Liver (tissue), 3 donors: ENCODE results near the gene GCNT4.

Source experiments
- ATF3 ChIP-seq: IDR thresholded peaks from 2 replicates; pipeline ENCODE4 v1.6.1; 2016; ENCODE audit warnings: antibody characterized with exemption
- CTCF ChIP-seq: fragments of 150-350 bp; IDR thresholded peaks from 2 replicates; pipeline ENCODE4 v1.5.1; 2017; ENCODE audit warnings: improper control_type of control experiment, low read depth, low read length; ENCODE audit not compliant: missing input control
- EGR1 ChIP-seq, 2 donors: IDR thresholded peaks; 2 replicates each; pipeline ENCODE4 v1.6.1; 2016 to 2018; ENCODE audit warnings: antibody characterized with exemption in 2 of 2, low read depth in 2 of 2
- FOXA1 ChIP-seq: IDR thresholded peaks from 2 replicates; pipeline ENCODE4 v1.6.1; 2016; ENCODE audit warnings: antibody characterized with exemption
- GABPA ChIP-seq, 2 donors: IDR thresholded peaks in 1 of 2; conservative IDR thresholded peaks in 1 of 2; 2 replicates each; pipeline ENCODE4 v1.6.1; 2016; ENCODE audit warnings: antibody characterized with exemption in 2 of 2, mild to moderate bottlenecking in 1 of 2, moderate library complexity in 1 of 2
- HNF4G ChIP-seq: IDR thresholded peaks from 2 replicates; pipeline ENCODE4 v1.6.1; 2016; ENCODE audit warnings: antibody characterized with exemption
- JUND ChIP-seq, 2 donors: IDR thresholded peaks; 2 replicates each; pipeline ENCODE4 v1.6.1; 2016; ENCODE audit warnings: antibody characterized with exemption in 2 of 2
- RAD21 ChIP-seq, 2 donors: IDR thresholded peaks; 2 replicates each; pipeline ENCODE4 v1.6.1; 2016; ENCODE audit warnings: antibody characterized with exemption in 2 of 2, mild to moderate bottlenecking in 2 of 2
- RXRA ChIP-seq, 2 donors: IDR thresholded peaks; 2 replicates each; pipeline ENCODE4 v1.6.1; 2017 to 2018; ENCODE audit warnings: antibody characterized with exemption in 2 of 2, mild to moderate bottlenecking in 1 of 2
- TAF1 ChIP-seq: conservative IDR thresholded peaks from 2 replicates; pipeline ENCODE4 v1.6.1; 2016; ENCODE audit warnings: antibody characterized with exemption, mild to moderate bottlenecking
- YY1 ChIP-seq: IDR thresholded peaks from 2 replicates; pipeline ENCODE4 v1.6.1; 2016; ENCODE audit warnings: antibody characterized with exemption, mild to moderate bottlenecking
- TF ChIP-seq, protein P1 (sequence below): IDR thresholded peaks from 2 replicates; pipeline ENCODE4 v1.6.1; 2016; ENCODE audit warnings: antibody characterized with exemption, mild to moderate bottlenecking
- TF ChIP-seq, protein P2 (sequence below): IDR thresholded peaks from 2 replicates; pipeline ENCODE4 v1.6.1; 2016; ENCODE audit warnings: antibody characterized with exemption
- donor health status: healthy.
- donor health status: healthy.

- TF ChIP-seq CTCF, result no peak
- no peak for TF ChIP-seq YY1
- no peak for TF ChIP-seq JUND (IDR thresholded peaks at IDR 0.05)
- TF ChIP-seq GABPA (IDR thresholded peaks at IDR 0.05 in 1 of 2, conservative IDR thresholded peaks at IDR 0.05 in 1 of 2), result no peak
- TF ChIP-seq, protein P1, sequence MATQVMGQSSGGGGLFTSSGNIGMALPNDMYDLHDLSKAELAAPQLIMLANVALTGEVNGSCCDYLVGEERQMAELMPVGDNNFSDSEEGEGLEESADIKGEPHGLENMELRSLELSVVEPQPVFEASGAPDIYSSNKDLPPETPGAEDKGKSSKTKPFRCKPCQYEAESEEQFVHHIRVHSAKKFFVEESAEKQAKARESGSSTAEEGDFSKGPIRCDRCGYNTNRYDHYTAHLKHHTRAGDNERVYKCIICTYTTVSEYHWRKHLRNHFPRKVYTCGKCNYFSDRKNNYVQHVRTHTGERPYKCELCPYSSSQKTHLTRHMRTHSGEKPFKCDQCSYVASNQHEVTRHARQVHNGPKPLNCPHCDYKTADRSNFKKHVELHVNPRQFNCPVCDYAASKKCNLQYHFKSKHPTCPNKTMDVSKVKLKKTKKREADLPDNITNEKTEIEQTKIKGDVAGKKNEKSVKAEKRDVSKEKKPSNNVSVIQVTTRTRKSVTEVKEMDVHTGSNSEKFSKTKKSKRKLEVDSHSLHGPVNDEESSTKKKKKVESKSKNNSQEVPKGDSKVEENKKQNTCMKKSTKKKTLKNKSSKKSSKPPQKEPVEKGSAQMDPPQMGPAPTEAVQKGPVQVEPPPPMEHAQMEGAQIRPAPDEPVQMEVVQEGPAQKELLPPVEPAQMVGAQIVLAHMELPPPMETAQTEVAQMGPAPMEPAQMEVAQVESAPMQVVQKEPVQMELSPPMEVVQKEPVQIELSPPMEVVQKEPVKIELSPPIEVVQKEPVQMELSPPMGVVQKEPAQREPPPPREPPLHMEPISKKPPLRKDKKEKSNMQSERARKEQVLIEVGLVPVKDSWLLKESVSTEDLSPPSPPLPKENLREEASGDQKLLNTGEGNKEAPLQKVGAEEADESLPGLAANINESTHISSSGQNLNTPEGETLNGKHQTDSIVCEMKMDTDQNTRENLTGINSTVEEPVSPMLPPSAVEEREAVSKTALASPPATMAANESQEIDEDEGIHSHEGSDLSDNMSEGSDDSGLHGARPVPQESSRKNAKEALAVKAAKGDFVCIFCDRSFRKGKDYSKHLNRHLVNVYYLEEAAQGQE, result no peak
- no peak for TF ChIP-seq EGR1 (IDR thresholded peaks at IDR 0.05; ENCODE audit: low read depth in 2 of 2)
- TF ChIP-seq RAD21 (IDR thresholded peaks at IDR 0.05), result no peak
- no peak for TF ChIP-seq ATF3
- TF ChIP-seq HNF4G, result no peak
- TF ChIP-seq TAF1, result no peak
- TF ChIP-seq, protein P2, sequence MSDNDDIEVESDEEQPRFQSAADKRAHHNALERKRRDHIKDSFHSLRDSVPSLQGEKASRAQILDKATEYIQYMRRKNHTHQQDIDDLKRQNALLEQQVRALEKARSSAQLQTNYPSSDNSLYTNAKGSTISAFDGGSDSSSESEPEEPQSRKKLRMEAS, result no peak
- no peak for TF ChIP-seq RXRA (IDR thresholded peaks at IDR 0.05)
- TF ChIP-seq FOXA1, result no peak
Measured at GRCh38 chr5:75031366-75031765, 21.0 kb downstream of the GCNT4 start.
